HG02798 (cell line): ENCODE results near the gene NAIF1.
"Not testable (repeated sequence)": the region's sequence is repeated elsewhere in the genome, so short reads cannot be mapped to it uniquely, and the experiment has no call there.

Source experiments
- ATAC-seq: cut with Tn5 transposase; IDR thresholded peaks from one replicate; pipeline ENCODE4 v1.9.1; 2021; ENCODE audit warnings: mild to moderate bottlenecking; ENCODE audit not compliant: unreplicated experiment, poor library complexity

NAIF1 gene

GRCh38 chr9:128040783-128041182 lies 26.3 kb downstream of the NAIF1 start:
- ATAC-seq, result not testable (repeated sequence)

DNA sequence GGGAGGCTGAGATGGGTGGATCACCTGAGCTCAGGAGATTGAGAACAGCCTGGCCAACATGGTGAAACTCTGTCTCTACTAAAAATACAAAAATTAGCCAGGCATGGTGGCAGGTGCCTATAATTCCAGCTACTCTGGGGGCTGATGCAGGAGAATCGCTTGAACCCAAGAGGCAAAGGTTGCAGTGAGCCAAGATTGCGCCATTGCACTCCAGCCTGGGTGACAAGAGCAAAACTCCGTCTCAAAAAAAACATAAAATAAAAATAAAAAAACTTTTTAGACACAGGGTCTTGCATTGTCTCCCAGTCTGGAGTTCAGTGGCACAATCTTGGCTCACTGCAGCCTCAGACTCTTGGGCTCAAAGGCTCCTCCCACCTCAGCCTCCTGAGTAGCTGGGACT lies 30.6 kb downstream of the NAIF1 start:
- ATAC-seq, result not testable (repeated sequence)

GRCh38 chr9:128034821-128035652 lies 32.1 kb downstream of the NAIF1 start:
- no peak for ATAC-seq

- no peak for ATAC-seq
Observed at GRCh38 chr9:128033609-128034008, 33.5 kb downstream of the NAIF1 start.

GRCh38 chr9:128027705-128028104 lies 39.4 kb downstream of the NAIF1 start:
- no peak for ATAC-seq

GRCh38 chr9:128026773-128027541 lies 40.2 kb downstream of the NAIF1 start:
- ATAC-seq, result no peak

- ATAC-seq, result no peak
Observed at GRCh38 chr9:128026255-128026772, 40.8 kb downstream of the NAIF1 start.

DNA sequence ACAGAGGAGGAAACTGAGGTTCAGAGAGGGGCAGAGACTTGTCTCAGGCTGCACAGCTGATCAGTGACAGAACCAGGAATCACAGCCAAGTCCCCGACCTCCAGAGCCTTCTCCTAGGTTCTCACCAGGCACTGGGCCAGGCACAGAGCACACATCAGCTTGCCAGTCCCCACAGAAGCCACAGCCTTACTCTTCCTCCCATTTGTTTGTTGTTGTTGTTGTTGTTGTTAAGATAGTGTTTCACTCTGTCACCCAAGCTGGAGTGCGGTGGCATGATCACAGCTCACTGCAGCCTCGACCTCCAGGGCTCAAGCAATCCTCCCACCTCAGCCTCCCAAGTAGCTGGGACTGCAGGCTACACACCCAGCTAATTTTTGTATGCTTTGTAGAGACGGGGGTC lies 41.4 kb downstream of the NAIF1 start:
- no peak for ATAC-seq

GRCh38 chr9:128024761-128025308 lies 42.3 kb downstream of the NAIF1 start:
- ATAC-seq, result no peak

DNA sequence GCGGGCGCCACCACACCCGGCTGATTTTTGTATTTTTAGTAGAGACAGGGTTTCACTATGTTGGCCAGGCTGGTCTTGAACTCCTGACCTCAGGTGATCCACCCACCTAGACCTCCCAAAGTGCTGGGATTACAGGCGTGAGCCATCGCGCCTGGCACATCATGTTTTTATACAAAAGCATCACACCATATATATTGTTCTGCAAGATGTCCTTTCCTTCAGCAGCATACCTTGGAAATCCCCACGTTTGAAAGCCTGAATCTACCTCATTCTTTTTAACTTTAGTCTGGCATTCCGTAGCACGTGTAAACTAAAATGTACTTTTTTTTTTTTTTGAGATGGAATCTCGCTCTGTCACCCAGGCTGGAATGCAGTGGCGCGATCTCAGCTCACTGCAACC lies 43.4 kb downstream of the NAIF1 start:
- not testable (repeated sequence) for ATAC-seq

- no peak for ATAC-seq
Observed at GRCh38 chr9:128022886-128023285, 44.2 kb downstream of the NAIF1 start.

GRCh38 chr9:128021098-128021497 lies 46.0 kb downstream of the NAIF1 start:
- no peak for ATAC-seq

DNA sequence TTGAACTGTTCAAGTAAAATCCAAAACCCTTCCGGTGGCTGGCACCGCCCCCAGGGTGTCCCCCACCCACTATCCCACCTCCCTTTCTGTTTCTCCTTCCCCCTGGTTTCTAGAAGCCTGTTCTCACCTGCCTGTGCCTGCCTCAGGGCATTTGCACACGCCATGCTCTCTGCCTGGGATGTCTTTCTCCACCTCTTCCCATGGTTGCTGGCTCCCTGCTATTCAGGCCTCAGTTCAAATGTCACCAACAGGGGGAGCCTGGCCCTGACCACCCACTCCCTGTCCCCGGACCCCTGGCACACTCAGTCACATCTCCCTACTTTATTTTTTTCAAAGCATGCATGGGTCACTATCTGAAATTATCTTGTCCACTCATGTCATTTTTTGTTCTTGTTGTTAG lies 46.4 kb downstream of the NAIF1 start:
- ATAC-seq, result no peak

DNA sequence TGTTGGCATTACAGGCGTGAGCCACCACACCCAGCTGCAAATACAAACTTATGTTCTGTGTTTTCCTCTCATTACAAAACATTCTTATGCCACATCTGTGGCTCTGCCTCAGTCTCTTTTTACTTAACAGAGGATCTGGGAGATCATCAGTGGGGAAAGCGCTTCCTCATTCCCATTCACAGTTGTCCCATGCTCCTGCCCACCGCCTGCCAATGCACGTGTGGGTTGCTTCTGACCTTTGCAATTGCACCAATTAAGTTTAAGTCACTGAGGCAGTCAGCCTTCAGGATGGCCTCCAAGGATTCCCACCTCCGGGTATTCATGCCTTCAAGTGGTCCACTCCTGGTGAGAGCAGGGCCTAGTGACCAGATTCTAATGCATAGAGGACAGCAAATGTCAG lies 51.4 kb downstream of the NAIF1 start:
- no peak for ATAC-seq
